ENCODE measurements around the gene ELP4.
A peak's percentile ranks its signal among the peaks of the same experiment; 100 is the strongest.

Gene ELP4

GRCh38 chr11:31509429-31510345 is at the start of gene ELP4, which contains the start of gene IMMP1L:
Gene ELP4, plus strand, starts transcription at chr11:31509767. Its CDS starts 18 bp downstream, at chr11:31509785.
Gene IMMP1L, minus strand, starts transcription at chr11:31509622. Its CDS starts 46,346 bp downstream, at chr11:31463276.
- DNase-seq (ENCODE audit: low read depth, low spot score), result peak; percentile 92
- Histone ChIP-seq H3K36me3 (ENCODE audit: insufficient read depth, low read length) (peaks cover 7% of the 10 kb centered on the region; the same call in 1 of the 2 replicates), H3K9ac (ENCODE audit: insufficient read length) (peak within 1 kb of the TSS; percentile 88), H3K4me3 (peak within 1 kb of the TSS; percentile 98), H3K27ac (no peak within 1 kb of the TSS), H3K9me3 (ENCODE audit: low read depth, low read length) (no peaks in the 10 kb centered on the region)
- TF ChIP-seq FOXP2 (optimal IDR thresholded peaks at IDR 0.05; ENCODE audit: control extremely low read depth, extremely low read length, insufficient read depth), result no peak
- TF ChIP-seq POLR2AphosphoS5 (IDR thresholded peaks at IDR 0.05; ENCODE audit: borderline replicate concordance, low read depth, low read length), result peak; percentile 86

- no peak for DNase-seq (ENCODE audit: low read depth, low spot score)
- Histone ChIP-seq H3K9ac (ENCODE audit: insufficient read length) (no peak overlapping the region), H3K9me3 (ENCODE audit: low read depth, low read length) (peaks cover 6% of the 10 kb centered on the region; the same call in 1 of the 2 replicates), H3K27ac (no peak overlapping the region), H3K36me3 (ENCODE audit: insufficient read depth, low read length) (peaks cover 10% of the 10 kb centered on the region), H3K4me3 (no peak overlapping the region)
- no peak for TF ChIP-seq POLR2AphosphoS5 (IDR thresholded peaks at IDR 0.05; ENCODE audit: borderline replicate concordance, low read depth, low read length)
- no peak for TF ChIP-seq FOXP2 (optimal IDR thresholded peaks at IDR 0.05; ENCODE audit: control extremely low read depth, extremely low read length, insufficient read depth)
- TF ChIP-seq EZH2 (IDR thresholded peaks at IDR 0.05), result no peak
Measured at GRCh38 chr11:31464436-31464835, 45.1 kb upstream of the ELP4 start.

GRCh38 chr11:31474083-31474482 is 35.5 kb upstream of the ELP4 start:
- no peak overlapping the region for H3K4me3 ChIP-seq
- TF ChIP-seq EZH2 (IDR thresholded peaks at IDR 0.05) (no peak), POLR2AphosphoS5 (IDR thresholded peaks at IDR 0.05; ENCODE audit: borderline replicate concordance, low read depth, low read length) (no peak), FOXP2 (optimal IDR thresholded peaks at IDR 0.05; ENCODE audit: control extremely low read depth, extremely low read length, insufficient read depth) (no peak)
- no peak overlapping the region for H3K27ac ChIP-seq
- no peak for DNase-seq (ENCODE audit: low read depth, low spot score)
- no peaks in the 10 kb centered on the region for H3K36me3 ChIP-seq (ENCODE audit: insufficient read depth, low read length)
- H3K9me3 ChIP-seq (ENCODE audit: low read depth, low read length), result no peaks in the 10 kb centered on the region
- H3K9ac ChIP-seq (ENCODE audit: insufficient read length), result no peak overlapping the region

GRCh38 chr11:31477528-31478222 is 31.9 kb upstream of the ELP4 start:
- Histone ChIP-seq H3K9ac (ENCODE audit: insufficient read length) (no peak overlapping the region), H3K36me3 (ENCODE audit: insufficient read depth, low read length) (no peaks in the 10 kb centered on the region), H3K27ac (no peak overlapping the region), H3K9me3 (ENCODE audit: low read depth, low read length) (no peaks in the 10 kb centered on the region), H3K4me3 (no peak overlapping the region)
- TF ChIP-seq POLR2AphosphoS5 (IDR thresholded peaks at IDR 0.05; ENCODE audit: borderline replicate concordance, low read depth, low read length) (no peak), FOXP2 (optimal IDR thresholded peaks at IDR 0.05; ENCODE audit: control extremely low read depth, extremely low read length, insufficient read depth) (no peak), EZH2 (IDR thresholded peaks at IDR 0.05) (no peak)
- DNase-seq (ENCODE audit: low read depth, low spot score), result no peak

GRCh38 chr11:31478223-31478590 is 31.4 kb upstream of the ELP4 start:
- no peak overlapping the region for H3K9ac ChIP-seq (ENCODE audit: insufficient read length)
- TF ChIP-seq EZH2 (IDR thresholded peaks at IDR 0.05) (no peak), POLR2AphosphoS5 (IDR thresholded peaks at IDR 0.05; ENCODE audit: borderline replicate concordance, low read depth, low read length) (no peak), FOXP2 (optimal IDR thresholded peaks at IDR 0.05; ENCODE audit: control extremely low read depth, extremely low read length, insufficient read depth) (no peak)
- no peak overlapping the region for H3K27ac ChIP-seq
- no peak for DNase-seq (ENCODE audit: low read depth, low spot score)
- H3K36me3 ChIP-seq (ENCODE audit: insufficient read depth, low read length), result no peaks in the 10 kb centered on the region
- no peaks in the 10 kb centered on the region for H3K9me3 ChIP-seq (ENCODE audit: low read depth, low read length)
- no peak overlapping the region for H3K4me3 ChIP-seq

GRCh38 chr11:31479066-31479465 is 30.5 kb upstream of the ELP4 start:
- DNase-seq (ENCODE audit: low read depth, low spot score), result no peak
- H3K27ac ChIP-seq, result no peak overlapping the region
- H3K36me3 ChIP-seq (ENCODE audit: insufficient read depth, low read length), result no peaks in the 10 kb centered on the region
- no peaks in the 10 kb centered on the region for H3K9me3 ChIP-seq (ENCODE audit: low read depth, low read length)
- H3K4me3 ChIP-seq, result no peak overlapping the region
- no peak for TF ChIP-seq POLR2AphosphoS5 (IDR thresholded peaks at IDR 0.05; ENCODE audit: borderline replicate concordance, low read depth, low read length)
- TF ChIP-seq EZH2 (IDR thresholded peaks at IDR 0.05), result no peak
- no peak for TF ChIP-seq FOXP2 (optimal IDR thresholded peaks at IDR 0.05; ENCODE audit: control extremely low read depth, extremely low read length, insufficient read depth)
- H3K9ac ChIP-seq (ENCODE audit: insufficient read length), result no peak overlapping the region

GRCh38 chr11:31480930-31481329 is 28.6 kb upstream of the ELP4 start:
- Histone ChIP-seq H3K36me3 (ENCODE audit: insufficient read depth, low read length) (no peaks in the 10 kb centered on the region), H3K9me3 (ENCODE audit: low read depth, low read length) (no peaks in the 10 kb centered on the region), H3K4me3 (no peak overlapping the region), H3K9ac (ENCODE audit: insufficient read length) (no peak overlapping the region), H3K27ac (no peak overlapping the region)
- TF ChIP-seq EZH2 (IDR thresholded peaks at IDR 0.05), result no peak
- no peak for TF ChIP-seq POLR2AphosphoS5 (IDR thresholded peaks at IDR 0.05; ENCODE audit: borderline replicate concordance, low read depth, low read length)
- no peak for TF ChIP-seq FOXP2 (optimal IDR thresholded peaks at IDR 0.05; ENCODE audit: control extremely low read depth, extremely low read length, insufficient read depth)
- no peak for DNase-seq (ENCODE audit: low read depth, low spot score)

- no peaks in the 10 kb centered on the region for H3K36me3 ChIP-seq (ENCODE audit: insufficient read depth, low read length)
- TF ChIP-seq POLR2AphosphoS5 (IDR thresholded peaks at IDR 0.05; ENCODE audit: borderline replicate concordance, low read depth, low read length) (no peak), FOXP2 (optimal IDR thresholded peaks at IDR 0.05; ENCODE audit: control extremely low read depth, extremely low read length, insufficient read depth) (no peak), EZH2 (IDR thresholded peaks at IDR 0.05) (no peak)
- H3K9ac ChIP-seq (ENCODE audit: insufficient read length), result no peak overlapping the region
- no peak overlapping the region for H3K4me3 ChIP-seq
- DNase-seq (ENCODE audit: low read depth, low spot score), result no peak
- H3K9me3 ChIP-seq (ENCODE audit: low read depth, low read length), result no peaks in the 10 kb centered on the region
- H3K27ac ChIP-seq, result no peak overlapping the region
Measured at GRCh38 chr11:31484497-31484896, 25.1 kb upstream of the ELP4 start.
